ENCODE data around the gene PLCXD3. TPM values are rescaled to one million over a fixed set of nuclear protein-coding genes. Genes with fewer than 3 reads are reported as not detected.

PLCXD3 gene
- total RNA-seq, 3 donors from 2014 or later, result 0.29 to 1.6 (median 1.2) TPM

- intact Hi-C loops (cut with DNase I, micrococcal nuclease), result no loop called here
- Histone ChIP-seq H3K36me3 (ENCODE audit: low read depth) (no peaks in the 10 kb centered on the region), H3K4me1 (ENCODE audit: low read depth) (no peaks in the 10 kb centered on the region), H3K9me3 (no peaks in the 10 kb centered on the region), H3K4me3 (no peak overlapping the region)
- no peak for TF ChIP-seq CTCF (IDR thresholded peaks at IDR 0.05)
- DNase-seq (no peak), ATAC-seq (no peak)
Measured at GRCh38 chr5:41412496-41412895, 97.9 kb downstream of the PLCXD3 start.

GRCh38 chr5:41410737-41411136 is 99.7 kb downstream of the PLCXD3 start:
- H3K9me3 ChIP-seq, result no peaks in the 10 kb centered on the region
- ATAC-seq, result no peak
- intact Hi-C loops (cut with DNase I, micrococcal nuclease), result no loop called here
- TF ChIP-seq CTCF (IDR thresholded peaks at IDR 0.05), result no peak
- H3K4me3 ChIP-seq, result no peak overlapping the region
- DNase-seq, result no peak
- H3K36me3 ChIP-seq (ENCODE audit: low read depth), result no peaks in the 10 kb centered on the region
- peaks cover 7% of the 10 kb centered on the region for H3K4me1 ChIP-seq (ENCODE audit: low read depth)

GRCh38 chr5:41410307-41410706 is 100.1 kb downstream of the PLCXD3 start:
- peaks cover 7% of the 10 kb centered on the region for H3K4me1 ChIP-seq (ENCODE audit: low read depth)
- ATAC-seq, result no peak
- intact Hi-C loops (cut with DNase I, micrococcal nuclease), result no loop called here
- DNase-seq, result peak in 1 of 3 donors; percentile 29
- no peak for TF ChIP-seq CTCF (IDR thresholded peaks at IDR 0.05)
- H3K9me3 ChIP-seq, result no peaks in the 10 kb centered on the region
- no peak overlapping the region for H3K4me3 ChIP-seq
- no peaks in the 10 kb centered on the region for H3K36me3 ChIP-seq (ENCODE audit: low read depth)

- H3K9me3 ChIP-seq, result no peaks in the 10 kb centered on the region
- DNase-seq (peak in 1 of 3 donors; percentile 7), ATAC-seq (no peak)
- intact Hi-C loops (cut with DNase I, micrococcal nuclease), result no loop called here
- peaks cover 7% of the 10 kb centered on the region for H3K4me1 ChIP-seq (ENCODE audit: low read depth)
- no peak overlapping the region for H3K4me3 ChIP-seq
- TF ChIP-seq CTCF (IDR thresholded peaks at IDR 0.05), result no peak
- no peaks in the 10 kb centered on the region for H3K36me3 ChIP-seq (ENCODE audit: low read depth)
Measured at GRCh38 chr5:41408676-41409443, 101.5 kb downstream of the PLCXD3 start.

GRCh38 chr5:41406936-41407335 is 103.5 kb downstream of the PLCXD3 start:
- peaks cover 7% of the 10 kb centered on the region for H3K4me1 ChIP-seq (ENCODE audit: low read depth)
- DNase-seq, result peak in 1 of 3 donors; percentile 12
- no peak overlapping the region for H3K4me3 ChIP-seq
- no peaks in the 10 kb centered on the region for H3K9me3 ChIP-seq
- no peak for TF ChIP-seq CTCF (IDR thresholded peaks at IDR 0.05)
- intact Hi-C loops (cut with DNase I, micrococcal nuclease), result no loop called here
- H3K36me3 ChIP-seq (ENCODE audit: low read depth), result no peaks in the 10 kb centered on the region
- peak; percentile 50 for ATAC-seq
